ENCODE results near the gene DLG5.
"Not testable (repeated sequence)": the region's sequence is repeated elsewhere in the genome, so short reads cannot be mapped to it uniquely, and the experiment has no call there.

DLG5 gene

DNA sequence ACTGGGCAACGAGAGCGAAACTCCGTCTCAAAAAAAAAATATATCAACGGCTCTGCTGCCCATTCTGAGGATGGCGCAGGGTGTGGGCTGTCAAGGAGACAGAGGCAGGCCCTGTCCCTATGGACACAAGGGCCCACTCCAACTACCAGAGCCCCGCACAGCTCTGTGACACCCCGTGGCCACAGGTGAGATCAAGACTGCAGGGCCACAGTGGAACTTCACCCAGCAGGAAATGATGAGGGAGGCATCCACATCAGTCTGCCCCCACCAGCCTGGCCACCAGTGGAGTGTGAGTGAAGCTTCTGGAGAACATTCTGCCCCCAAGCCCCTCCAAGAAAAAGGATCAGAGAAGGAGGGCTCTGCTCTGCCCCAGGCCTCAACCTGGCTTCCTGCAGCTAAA, 136.7 kb downstream of the DLG5 start:
- DNase-seq, result no peak

DNA sequence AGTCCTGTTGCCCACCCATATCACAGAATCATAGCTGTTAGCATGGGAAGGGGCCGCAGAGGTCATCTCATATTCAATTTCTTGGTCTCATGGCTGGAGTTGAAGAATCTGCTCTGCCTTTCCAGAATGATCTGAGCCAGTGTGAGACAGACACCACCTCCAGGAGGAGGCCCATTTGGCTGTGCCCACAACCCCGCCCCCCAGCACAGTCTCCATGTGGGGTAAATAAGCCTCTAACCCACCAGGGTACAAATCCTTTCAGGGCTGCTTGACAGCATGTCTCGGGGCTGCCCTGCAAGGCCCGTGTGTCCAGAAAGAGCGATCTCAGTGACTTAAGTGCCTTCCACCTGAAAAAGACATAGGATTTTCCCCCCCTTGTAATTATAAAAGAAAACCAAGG, 137.5 kb downstream of the DLG5 start:
- DNase-seq, result no peak

DNA sequence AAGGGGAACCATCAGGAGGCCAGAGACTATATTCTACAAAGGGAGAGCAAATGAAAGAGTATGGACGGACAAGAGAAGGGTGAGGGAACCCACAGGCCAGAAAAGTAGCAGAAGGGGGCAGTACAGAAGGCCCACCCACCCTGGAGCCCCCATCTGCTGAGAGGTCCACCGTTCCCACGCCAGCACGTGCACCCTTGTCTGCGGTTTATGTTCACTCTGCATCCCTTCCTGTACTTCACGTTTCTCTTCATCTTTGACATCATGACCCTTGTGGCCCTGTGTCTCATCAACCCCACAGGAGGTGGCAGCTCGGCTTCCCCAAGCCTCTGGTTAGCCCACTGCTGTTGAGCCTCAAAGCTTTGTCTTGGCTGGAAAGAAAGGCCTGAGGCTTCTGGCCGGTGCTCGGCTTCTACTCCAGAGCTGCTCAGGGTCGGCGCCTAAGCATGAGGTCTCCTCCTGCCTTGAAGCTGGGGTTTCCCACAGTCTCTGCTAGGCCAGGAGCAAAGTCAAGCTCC, 138.0 kb downstream of the DLG5 start:
- no peak for DNase-seq

DNA sequence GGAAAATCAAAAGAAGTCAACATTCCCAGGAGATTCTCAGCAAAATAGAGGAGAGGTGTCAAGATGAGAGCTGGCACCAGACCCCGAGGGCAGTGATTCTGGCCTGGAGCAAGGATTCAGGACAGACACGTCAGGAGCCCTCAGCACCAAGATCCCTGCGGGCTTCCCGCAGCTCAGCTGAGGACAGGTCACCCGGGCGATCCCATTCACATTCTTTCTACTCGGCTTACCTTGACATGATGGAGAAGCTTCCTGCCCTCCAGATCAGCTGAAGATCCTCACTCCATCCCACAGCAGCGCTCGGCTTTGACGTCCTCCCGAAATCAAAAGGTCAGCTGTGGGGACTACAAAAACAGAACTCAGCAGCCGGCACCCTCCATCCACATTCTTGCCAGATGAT, 139.1 kb downstream of the DLG5 start:
- DNase-seq, result no peak

DNA sequence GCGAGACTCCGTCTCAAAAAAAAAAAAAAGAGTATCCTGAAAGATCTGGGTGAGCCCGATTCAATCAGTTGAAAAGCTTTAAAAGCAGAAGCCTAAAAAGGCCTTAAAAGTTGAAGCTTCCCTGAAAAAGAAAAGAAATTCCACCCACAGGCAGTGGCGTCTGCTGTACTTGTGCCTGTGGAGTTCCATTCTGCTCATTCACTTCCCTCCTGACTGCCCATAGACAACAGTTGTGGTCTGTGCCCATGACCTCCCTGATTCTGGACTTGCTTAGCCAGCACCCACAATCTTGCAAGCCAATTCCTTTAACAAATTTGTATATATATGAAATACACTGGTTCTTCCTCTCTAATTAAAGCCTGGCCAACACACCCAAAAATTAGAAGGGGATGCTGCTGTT, 141.7 kb downstream of the DLG5 start:
- no peak for DNase-seq

DNA sequence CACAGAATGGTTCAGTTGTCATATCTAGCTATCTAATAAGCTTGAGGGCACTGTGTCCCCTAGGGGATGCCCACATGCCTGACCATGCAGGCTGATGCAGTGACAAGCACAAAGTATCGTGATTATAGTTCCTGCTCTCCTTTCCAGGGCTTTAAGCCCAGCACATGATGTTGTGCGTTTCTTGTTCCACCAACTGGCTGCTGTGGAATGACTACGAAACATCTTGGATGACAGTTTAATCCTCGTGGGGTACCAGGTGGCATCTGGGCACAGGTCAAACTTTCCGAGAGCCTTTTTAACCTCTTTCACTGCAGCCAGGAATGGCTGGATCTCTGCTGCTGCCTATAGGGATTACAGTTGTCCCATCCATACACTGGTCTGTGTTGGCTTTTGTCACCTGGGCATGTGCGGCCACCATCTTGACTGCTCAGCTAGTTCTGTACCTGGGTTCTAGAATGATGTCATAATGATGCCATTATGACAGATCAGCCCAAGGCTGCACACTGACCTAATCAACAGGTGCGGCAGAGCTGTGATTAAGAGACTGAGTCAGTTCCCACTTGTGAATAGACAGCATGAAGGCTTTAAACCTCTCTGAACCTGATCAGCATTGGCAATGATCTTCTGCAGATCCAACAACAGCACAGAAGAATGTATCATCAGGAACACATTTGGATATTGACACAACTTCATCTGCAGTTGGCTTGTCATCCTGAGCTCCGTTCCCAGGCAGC, 144.1 kb downstream of the DLG5 start:
- DNase-seq, result no peak

DNA sequence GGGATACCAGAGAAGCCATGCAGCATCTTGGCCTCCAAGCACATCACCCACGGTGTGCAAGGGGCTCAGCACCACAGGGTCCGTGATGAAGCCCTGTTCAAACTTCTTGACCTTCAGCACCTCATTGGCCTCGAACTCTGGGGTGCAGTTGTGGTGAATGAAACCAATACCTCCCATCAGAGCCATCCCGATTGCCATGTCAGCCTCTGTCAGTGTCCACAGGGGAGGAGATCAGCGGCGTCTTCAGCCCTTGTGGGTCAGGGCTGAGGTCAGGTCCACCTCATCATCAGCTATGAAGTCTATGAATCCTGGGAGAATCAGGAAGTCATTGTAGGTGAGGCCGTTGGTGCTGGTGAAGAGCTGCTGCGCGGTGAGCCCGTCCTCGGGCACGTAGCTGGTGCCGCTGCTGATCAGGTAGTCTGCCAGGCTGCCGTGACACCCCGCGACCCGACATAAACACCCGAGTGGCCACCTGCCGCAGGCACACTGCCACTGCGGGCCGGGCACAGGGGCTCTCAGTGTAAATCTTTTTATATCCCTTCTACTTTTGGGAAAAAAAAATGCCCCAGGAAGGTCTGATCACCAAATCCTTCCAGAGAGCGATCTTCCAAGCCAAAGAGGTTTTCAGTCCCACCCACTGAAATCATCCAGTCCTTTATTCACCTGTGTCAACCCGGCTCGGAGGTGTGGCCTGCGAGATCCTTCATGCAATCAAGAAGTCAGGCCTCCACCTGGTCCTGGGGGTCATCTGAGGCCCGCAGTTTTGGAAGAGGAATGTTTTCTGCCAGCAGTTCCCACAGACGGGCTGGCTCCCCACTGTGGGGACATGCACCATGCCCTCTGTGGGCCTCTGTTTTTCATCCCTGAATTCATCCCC, 144.9 kb downstream of the DLG5 start:
- DNase-seq, result no peak

DNA sequence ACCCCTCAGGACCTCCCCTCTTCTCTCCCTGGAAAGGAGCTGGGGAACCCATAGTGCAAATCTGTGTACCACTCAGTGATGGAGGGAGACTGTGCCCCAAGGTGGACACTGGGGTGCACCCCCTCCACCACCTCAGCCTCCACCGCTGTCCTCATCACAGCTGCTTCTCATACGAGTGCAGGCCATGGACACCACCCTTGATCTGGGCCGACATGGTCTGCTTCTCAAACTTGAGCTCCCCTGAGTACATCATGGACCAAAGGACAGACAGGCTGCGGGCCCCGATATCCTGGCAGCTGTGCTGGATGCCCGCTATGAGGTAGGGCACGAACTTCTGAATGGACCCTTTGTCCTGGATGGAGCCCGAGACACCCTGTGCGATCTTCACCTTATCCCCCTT, 146.4 kb downstream of the DLG5 start:
- DNase-seq, result no peak

DNA sequence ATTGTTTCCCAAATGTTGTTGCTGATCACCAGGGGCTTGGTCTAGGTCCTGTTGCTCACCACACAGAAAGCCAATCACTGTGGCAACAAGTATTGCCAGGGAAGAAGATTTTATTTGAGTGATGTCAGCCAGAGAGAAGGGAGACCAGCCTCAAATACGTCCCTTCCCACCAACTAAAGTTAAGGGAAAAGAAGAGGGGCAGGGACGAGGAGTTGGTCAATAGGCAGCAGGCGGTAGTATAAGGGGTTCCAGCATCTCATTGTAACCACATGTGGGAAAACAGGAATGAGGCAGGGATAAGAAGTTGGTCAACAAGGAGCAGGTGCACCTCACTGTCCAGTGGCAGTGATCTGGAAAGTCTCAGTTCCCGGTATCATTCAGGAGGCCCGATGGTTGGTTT, 150.1 kb downstream of the DLG5 start:
- DNase-seq, result no peak

DNA sequence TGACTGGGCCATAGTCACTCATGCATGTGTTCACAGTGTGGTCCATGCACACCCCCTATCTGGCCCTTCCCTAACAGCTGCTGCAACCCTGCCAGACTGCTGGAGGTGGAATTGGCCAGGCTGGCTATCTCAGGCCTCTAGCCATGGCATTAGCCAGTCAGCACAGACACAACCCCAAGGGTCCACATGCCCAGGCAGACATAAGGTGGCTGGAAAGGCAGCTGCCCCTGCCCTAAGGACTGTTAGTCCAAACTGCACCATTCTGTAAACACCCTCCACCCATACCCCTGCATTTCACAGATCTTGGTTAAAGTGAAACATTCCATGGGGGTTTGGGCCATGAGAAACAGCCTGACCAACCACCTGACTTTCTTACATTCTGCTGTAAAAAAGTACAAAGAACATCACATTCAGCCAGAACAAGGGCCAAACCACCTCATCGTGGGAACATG, 151.6 kb downstream of the DLG5 start:
- DNase-seq, result no peak

DNA sequence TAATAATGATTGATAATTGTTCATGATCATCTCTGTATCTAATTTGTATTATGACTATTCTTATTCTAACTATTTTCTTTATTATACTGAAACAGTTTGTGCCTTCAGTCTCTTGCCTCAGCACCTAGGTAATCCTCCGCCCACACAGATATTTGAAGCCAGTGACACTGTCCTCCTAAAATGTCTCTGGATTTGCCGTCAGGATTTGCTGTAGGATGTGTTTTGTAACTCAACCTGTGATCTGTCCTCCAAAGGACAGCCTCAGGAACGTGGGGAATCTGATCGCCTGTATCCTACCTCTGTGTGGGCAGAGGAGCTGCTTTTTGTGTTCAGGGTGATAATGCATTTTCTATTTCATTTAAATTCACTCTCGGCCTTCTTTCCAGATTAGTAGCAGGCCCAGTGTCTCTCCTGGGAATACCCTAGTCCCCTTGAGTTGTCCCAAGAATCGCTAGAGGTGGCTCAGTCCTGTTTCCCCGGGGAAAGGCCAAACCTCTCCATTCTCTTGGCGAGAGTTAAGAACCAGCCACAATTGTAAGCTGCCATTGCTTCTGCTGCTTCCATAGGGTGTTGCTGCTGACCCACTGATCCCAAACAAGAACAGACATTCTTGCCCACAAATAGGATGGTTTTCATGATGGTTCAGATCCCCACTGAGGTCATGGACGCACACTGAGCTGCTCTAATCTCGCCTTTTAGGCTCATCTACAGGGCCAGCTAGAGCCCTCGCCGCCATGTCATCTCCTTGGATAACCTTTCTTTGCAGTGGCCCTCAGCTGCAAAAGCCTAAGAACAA, 152.7 kb downstream of the DLG5 start:
- DNase-seq, result no peak

DNA sequence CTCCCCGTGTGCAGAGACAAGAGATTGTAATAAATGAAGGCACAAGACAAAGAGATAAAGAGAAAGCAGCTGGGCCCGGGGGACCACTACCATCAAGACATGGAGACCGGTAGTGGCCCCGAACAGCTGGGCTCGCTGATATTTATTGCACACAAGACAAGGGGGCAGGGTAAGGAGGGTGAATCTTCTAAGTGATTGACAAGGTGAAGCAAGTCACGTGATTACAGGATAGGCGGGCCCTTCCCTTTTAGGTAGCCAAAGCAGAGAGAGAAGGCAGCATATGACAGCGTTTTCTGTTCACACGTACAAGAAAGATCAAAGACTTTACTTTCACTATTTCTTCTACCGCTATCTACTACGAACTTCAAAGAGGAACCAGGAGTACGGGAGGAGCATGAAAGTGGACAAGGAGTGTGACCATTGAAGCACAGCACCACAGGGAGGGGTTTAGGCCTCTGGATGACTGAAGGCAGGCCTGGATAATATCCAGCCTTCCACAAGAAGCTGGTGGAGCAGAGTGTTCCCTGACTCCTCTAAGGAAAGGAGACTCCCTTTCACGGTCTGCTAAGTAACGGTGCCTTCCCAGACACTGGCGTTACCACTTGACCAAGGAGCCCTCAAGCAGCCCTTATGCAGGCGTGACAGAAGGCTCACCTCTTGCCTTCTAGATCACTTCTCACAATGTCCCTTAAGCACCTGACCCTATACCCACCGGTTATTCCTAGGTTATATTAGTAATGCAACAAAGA, 153.5 kb downstream of the DLG5 start:
- not testable (repeated sequence) for DNase-seq

DNA sequence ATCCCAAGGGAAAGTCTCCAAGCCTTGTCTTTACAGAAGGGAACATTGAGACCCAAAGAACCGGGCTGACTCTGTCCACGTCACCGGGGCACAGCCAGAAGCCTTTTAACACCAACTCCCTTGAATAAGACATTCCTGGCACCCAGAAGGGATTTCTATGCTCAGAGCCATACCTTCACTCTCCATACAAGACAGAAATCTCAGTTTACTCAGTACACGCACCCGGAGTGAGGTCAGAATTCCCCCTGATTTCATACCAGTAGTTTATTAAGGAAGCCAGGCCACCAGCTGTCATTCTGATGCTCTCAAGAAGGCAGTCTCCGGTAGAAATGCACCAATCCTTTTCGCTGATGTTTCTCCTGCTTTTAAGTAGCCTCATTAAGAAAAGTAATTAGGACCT, 154.7 kb downstream of the DLG5 start:
- no peak for DNase-seq

DNA sequence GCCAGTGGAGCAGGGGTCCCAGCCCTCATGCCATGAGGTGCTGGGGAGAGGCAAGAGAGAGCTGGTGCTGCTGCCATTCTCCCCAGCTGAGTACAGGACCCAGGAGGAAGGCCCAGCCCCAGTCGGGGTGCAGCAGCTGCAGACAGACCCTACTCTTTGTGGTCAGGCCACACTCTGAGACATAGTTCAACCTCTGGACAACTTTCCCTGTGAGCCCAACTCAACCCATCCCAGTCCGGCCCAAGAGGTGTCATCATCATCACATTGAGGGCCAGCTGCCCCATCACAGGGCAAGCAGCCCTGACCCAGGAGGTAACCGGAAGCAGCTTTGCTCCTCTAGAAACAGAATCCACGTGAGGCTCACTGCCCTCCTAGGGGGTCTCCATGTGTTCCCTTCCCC, 155.1 kb downstream of the DLG5 start:
- no peak for DNase-seq

DNA sequence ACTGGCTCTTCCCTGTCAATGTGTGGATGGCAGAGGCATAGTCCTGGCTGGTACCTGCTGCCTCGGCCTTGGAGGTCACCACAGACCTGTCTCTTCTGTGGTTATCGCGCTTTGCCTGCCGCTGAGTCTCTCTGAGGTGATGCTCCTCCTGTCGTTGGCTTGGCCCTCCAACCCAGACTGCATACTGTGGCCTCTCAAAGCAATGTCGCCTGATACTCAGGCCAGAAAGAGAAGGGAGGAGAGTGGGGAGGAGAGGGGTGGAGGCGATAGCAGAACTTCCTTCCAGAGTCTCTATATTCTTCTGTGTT, 155.7 kb downstream of the DLG5 start:
- no peak for DNase-seq

DNA sequence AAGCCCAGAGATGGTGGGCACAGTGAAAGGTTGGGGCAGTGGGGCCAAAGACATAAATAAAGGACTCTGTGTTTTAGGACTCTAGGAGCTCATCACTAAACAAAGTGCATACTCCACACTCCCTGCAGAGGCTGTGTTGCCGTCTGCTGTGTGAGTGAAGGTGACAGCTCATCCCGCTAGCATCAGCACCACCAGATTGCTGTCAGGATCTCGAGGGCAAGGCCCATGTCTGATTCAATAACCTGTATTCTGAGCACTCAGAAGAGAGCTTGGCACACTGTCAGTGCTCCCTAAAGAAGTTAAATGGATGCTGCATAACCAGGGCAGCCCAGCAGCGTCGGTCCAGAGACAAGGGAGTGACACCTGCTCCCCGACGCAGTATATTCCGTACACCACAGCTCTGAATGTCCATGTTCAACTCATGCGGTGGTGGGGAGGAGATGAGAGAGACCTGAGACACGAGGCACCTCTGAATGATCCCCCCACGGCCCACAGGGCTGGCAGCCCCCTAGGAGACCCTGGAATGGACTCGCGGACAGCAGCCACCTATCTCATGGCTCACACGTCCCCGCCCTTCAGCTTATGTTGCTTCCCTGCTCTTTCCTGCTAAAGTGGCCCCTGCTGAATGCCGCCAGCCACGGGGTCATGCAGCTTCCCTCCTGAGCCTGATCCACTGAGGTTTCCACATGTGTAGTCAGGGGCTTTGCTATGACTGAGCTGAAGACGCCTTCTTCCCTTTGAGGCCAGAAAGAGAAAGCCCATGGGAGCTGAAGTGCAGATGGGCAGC, 156.3 kb downstream of the DLG5 start:
- DNase-seq, result no peak

DNA sequence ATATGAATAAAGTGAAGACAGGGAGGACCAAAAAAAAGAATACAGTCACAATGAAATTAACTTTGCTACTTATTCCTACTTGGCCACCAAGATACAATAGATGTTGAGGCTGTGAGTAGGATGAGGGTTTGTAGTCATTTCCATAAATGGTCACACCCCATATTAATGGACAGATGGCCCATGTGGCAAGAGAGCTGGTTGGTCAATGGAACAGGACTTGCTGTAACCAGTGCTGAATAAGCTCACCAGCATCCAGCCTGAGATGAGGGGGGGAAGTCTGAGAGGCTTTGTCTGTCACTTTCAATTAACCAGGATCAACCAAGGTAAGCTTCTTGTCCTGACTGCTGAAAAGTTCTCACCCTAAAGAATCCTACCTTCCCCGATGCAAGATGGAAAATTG, 158.5 kb downstream of the DLG5 start:
- no peak for DNase-seq

DNA sequence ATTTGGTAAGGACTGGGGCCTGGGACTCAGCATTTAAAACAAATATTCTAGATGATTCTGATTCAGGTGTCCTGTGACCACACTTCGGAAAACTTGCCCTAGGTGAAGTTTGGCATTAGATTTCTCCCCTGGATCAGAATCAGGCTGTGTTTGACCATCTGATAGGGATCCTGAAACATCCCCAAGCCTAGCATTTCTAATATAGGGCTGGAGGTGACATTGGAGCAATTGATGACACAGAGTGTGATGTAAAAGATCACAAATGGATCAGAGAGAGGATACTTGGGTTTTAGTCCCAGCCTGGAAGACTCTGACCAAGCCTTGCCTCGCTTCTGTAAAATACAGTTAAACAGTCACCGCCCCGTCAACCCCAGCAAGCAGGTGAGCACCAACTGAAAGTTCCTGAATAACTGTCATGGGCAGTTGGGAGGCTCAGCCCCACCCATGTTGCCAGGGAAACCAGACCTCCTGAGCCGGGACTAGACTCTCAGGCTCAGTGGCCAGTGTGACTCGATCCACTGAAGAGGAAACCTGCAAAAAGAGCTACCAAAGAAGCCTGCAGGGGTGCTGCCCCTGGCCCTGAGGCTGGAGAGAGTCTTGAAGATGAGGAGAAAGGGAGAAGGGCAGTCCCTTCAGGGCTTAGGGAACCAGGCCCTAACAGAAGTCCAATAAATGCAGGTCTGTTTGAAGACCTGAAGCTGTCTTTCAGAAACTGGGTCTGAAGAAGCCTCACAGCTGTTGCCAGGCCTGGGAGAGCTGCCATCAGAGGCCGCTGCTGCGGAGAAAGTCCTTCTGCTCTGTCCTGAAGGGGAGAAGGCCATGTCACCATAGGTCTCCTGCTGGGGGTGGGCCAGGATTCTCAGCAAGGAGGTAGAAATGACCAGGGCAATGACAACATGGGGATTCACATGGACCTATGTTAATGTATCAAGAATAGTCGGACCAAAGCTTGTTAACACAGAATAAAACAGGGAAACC, 162.8 kb downstream of the DLG5 start:
- no peak for DNase-seq

DNA sequence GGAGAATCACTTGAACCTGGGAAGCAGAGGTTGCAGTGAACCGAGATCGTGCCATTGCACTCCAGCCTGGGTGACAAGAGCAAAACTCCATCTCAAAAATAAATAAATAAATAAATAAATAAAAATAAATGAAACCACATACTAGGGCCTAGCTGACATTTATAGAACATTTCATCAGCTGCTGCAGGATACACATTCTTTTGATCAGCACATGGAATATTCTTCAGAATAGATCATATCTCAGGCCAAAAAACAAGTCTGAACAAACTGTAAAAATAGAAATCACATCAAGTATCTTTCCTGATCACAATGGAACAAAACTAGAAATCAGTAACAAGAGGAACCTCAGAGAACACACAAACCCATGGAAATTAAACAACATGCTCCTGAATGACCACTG, 168.1 kb downstream of the DLG5 start:
- not testable (repeated sequence) for DNase-seq

Measured in bone marrow (tissue), 2 donors.